Measurements from ENCODE around the gene SH3PXD2A.

- TF ChIP-seq CTCF (IDR thresholded peaks at IDR 0.05) (no peak), POLR2A (IDR thresholded peaks at IDR 0.05) (no peak), POLR2AphosphoS5 (IDR thresholded peaks at IDR 0.05; ENCODE audit: insufficient read depth in 1 of 2, low read depth in 1 of 2) (no peak)
These were observed 259.2 kb downstream of the SH3PXD2A start for GRCh38 chr10:103595933-103596726.
